ENCODE results near the gene BLZF1. TPM values are rescaled to one million over a fixed set of nuclear protein-coding genes. Genes with fewer than 3 reads are reported as not detected.

Gene BLZF1
- total RNA-seq (2021; ENCODE audit: unreplicated experiment) (19.6 TPM), Bru-seq, nascent RNA (percentile 82 among the genes with signal in this experiment), BruChase-seq, experiment 1, labeled RNA remaining after a 2-hour chase (percentile 79 among the genes with signal in this experiment), BruChase-seq, experiment 2, labeled RNA remaining after a 6-hour chase (percentile 73 among the genes with signal in this experiment)
- 6.8 TPM for polyA plus RNA-seq (2012; ENCODE audit: insufficient read length)
- long read RNA-seq, transcript BLZF1-203 (7 exons, 2,749 nt), result major isoform, 35 of 51 reads
- long read RNA-seq, partial matches to known transcripts, result 2 of 51 reads
- long read RNA-seq, other reads (novel, unspliced or antisense), result 11 of 51 reads

- TF ChIP-seq POLR2AphosphoS5 (IDR thresholded peaks at IDR 0.05; ENCODE audit: low read depth, low read length), result peak; percentile 41
- 0 out of 2 replicates have a peak, but pooled peaks have one; percentile 20 for TF ChIP-seq TCF7L2 (IDR thresholded peaks at IDR 0.05; ENCODE audit: low read depth, low read length)
- no peak; the same call in 1 of the 2 replicates for TF ChIP-seq SIN3A (IDR thresholded peaks at IDR 0.05; ENCODE audit: borderline replicate concordance, insufficient read depth, low read depth, low read length)
- no peaks in the 10 kb centered on the region for H3K9me3 ChIP-seq (ENCODE audit: control insufficient read depth, insufficient read depth, low read depth, low read length)
- H3K4me1 ChIP-seq (ENCODE audit: control insufficient read depth, insufficient read depth, low read length), result peaks cover 14% of the 10 kb centered on the region; the same call in 1 of the 2 replicates
- BruUV-seq (replicated peaks), result no TSS peak
- ChIA-PET CTCF (no interaction called here), POLR2A (interaction anchor here (0.6 to 0.7 kb wide), 4 partner anchors 28 to 744 kb away, joined by 3 read pairs; no protein-coding TSS in a partner anchor)
- peak; percentile 97 for DNase-seq (ENCODE audit: low read depth, low spot score)
- H3K4me3 ChIP-seq (ENCODE audit: low read depth in 2 of 2, low read length in 2 of 2), result peak within 1 kb of the TSS; percentile 91 to 99
- peaks cover 37% of the 10 kb centered on the region for H3K36me3 ChIP-seq (ENCODE audit: control insufficient read depth, insufficient read depth, low read length)
- peak; percentile 98 for ATAC-seq
- no peaks in the 10 kb centered on the region for H3K27me3 ChIP-seq (ENCODE audit: control insufficient read depth, insufficient read depth, low read length)
- intact Hi-C loops (cut with micrococcal nuclease; ENCODE audit: unreplicated experiment), result loop anchor here (5.0 kb wide), 1 partner anchor 119 kb away; the partner anchor contains the start of gene SLC19A2
- H3K27ac ChIP-seq (ENCODE audit: low read length), result peak within 1 kb of the TSS; percentile 100
- in situ Hi-C loops (cut with HindIII; ENCODE audit: low pct_unique_long_range_greater_than_20kb, low sequenced_read_pairs), result no loop called here
Measured at GRCh38 chr1:169367686-169368405, at the start of gene BLZF1, which contains the start of gene NME7. BLZF1 (plus strand) TSS chr1:169368195; CDS start chr1:169369523, 1,328 bp downstream. NME7 (minus strand) TSS chr1:169367797; CDS start chr1:169367710, 87 bp downstream.

GRCh38 chr1:169318536-169319244 lies 49.3 kb upstream of the BLZF1 start:
- in situ Hi-C loops (cut with HindIII; ENCODE audit: low pct_unique_long_range_greater_than_20kb, low sequenced_read_pairs), result no loop called here

More at GRCh38 chr1:169318536-169319244, 49.3 kb upstream of the BLZF1 start:
- no TSS peak for BruUV-seq (replicated peaks)
- Histone ChIP-seq H3K36me3 (ENCODE audit: control insufficient read depth, insufficient read depth, low read length) (no peaks in the 10 kb centered on the region), H3K4me3 (ENCODE audit: low read depth in 2 of 2, low read length in 2 of 2) (no peak overlapping the region), H3K4me1 (ENCODE audit: control insufficient read depth, insufficient read depth, low read length) (no peaks in the 10 kb centered on the region), H3K27ac (ENCODE audit: low read length) (no peak overlapping the region), H3K9me3 (ENCODE audit: control insufficient read depth, insufficient read depth, low read depth, low read length) (no peaks in the 10 kb centered on the region), H3K27me3 (ENCODE audit: control insufficient read depth, insufficient read depth, low read length) (no peaks in the 10 kb centered on the region)
- ATAC-seq, result no peak
- intact Hi-C loops (cut with micrococcal nuclease; ENCODE audit: unreplicated experiment), result no loop called here
- POLR2A ChIA-PET, result no interaction called here
- DNase-seq (ENCODE audit: low read depth, low spot score), result no peak
- CTCF ChIA-PET, result no interaction called here
- TF ChIP-seq CTCF (IDR thresholded peaks at IDR 0.05), result no peak
- TF ChIP-seq TCF7L2 (IDR thresholded peaks at IDR 0.05; ENCODE audit: low read depth, low read length), result no peak
- TF ChIP-seq SIN3A (IDR thresholded peaks at IDR 0.05; ENCODE audit: borderline replicate concordance, insufficient read depth, low read depth, low read length), result no peak
